ENCODE data around the gene SBK1.
"Not testable (repeated sequence)": the region's sequence is repeated elsewhere in the genome, so short reads cannot be mapped to it uniquely, and the experiment has no call there.

Gene SBK1

GRCh38 chr16:28309811-28310311 lies 17.5 kb downstream of the SBK1 start:
- DNase-seq = no peak

GRCh38 chr16:28310796-28311195 lies 18.5 kb downstream of the SBK1 start:
- no peak for DNase-seq

DNA sequence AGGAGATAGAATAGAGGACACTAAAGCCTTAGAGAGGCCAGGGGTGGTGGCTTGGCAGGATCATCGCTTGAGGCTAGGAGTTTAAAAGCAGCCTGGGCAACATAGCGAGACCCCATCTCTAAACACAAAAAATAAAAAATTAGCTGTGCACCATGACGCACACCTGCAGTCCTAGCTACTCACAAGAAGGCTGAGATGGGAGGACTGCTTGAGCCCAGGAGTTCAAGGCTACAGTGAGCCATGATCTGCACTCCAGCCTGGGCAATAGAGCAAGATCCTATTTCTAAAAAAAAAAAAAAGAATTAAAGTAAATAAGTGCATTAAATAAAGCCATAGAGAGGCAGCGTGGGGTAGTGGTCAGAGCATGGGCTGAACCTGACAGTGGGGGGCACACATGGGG lies 19.1 kb downstream of the SBK1 start:
- DNase-seq = no peak

DNA sequence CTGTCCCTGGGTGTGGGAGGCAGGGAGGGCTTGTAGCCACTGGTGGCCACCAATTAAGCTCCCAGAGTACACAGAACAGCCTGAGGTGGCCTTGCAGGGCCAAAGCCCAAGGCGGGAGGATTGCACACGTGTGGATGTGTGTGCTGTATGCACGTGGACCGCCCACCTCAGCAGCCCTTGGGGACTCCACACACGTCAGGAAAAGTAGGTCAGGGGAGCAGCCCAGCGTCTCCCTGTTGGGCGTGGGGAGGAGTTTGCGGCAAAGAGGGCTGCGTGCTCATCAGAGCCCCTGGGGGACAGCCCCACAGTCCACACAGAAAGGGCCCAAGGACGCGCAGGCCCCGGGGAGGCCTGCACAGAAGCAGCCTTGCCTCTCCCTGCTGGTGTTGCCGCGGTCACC lies 19.6 kb downstream of the SBK1 start:
- DNase-seq = no peak

DNA sequence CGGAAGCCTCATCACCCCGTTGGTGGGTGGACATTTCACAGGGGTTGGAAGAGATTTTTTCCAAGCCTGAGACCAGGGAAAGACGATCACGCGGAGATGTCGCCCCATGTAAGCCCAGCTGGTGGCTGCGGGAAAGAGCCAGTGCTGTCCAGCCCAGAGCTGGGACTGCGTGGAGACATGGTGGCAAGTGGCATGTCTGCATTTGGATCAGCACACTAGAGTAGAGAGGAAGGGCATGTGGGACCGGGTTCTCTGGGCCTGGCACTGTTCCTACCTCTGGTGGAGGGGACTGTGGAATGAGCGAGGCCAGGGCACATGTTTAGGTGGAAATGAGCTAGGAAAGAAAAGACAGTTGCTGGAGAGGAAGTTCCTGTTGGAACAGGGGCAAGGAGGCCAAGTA lies 20.0 kb downstream of the SBK1 start:
- DNase-seq = no peak

DNA sequence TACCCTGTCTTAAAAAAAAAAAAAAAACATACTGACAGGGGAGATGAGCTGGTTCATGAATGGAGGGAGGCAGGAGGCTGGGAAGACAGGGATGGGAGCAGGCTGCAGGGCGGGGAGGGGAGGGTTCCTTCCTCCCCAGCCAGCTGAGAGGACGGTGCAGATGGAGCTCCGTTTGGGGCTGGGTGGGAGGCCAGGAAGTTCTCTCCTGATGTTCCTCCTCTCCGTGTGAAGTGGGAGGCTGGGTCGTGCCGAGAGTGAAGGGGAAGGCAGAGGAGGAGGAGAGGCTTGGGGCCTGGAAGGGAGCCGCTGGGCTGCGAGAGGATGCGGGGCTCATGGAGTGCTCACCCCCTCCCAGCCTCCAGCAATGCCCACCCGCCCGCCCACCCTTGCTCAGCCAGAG lies 21.3 kb downstream of the SBK1 start:
- no peak for DNase-seq

DNA sequence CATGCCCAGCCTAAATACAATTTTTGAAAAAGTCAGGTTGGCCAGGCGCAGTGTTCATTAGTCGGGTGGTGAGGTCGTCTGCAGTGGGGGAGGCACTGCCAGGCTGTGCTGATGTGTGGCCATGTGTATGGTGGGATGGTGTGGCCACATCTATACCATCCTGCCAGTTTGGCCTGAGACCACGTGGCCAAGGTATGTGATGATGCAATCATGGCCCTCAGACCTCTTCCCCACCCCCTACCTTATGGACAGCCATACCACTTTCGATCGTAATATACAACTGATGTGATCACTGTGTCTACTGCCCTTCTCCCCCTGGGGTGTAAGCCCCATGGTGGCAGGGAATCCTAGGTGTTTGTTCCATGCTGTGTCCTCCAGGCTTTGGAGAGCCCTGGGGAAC lies 23.7 kb downstream of the SBK1 start:
- DNase-seq = no peak

GRCh38 chr16:28317040-28317880 lies 24.9 kb downstream of the SBK1 start:
- DNase-seq = peak in 2 of 3 experiments; percentile 16 to 39

DNA sequence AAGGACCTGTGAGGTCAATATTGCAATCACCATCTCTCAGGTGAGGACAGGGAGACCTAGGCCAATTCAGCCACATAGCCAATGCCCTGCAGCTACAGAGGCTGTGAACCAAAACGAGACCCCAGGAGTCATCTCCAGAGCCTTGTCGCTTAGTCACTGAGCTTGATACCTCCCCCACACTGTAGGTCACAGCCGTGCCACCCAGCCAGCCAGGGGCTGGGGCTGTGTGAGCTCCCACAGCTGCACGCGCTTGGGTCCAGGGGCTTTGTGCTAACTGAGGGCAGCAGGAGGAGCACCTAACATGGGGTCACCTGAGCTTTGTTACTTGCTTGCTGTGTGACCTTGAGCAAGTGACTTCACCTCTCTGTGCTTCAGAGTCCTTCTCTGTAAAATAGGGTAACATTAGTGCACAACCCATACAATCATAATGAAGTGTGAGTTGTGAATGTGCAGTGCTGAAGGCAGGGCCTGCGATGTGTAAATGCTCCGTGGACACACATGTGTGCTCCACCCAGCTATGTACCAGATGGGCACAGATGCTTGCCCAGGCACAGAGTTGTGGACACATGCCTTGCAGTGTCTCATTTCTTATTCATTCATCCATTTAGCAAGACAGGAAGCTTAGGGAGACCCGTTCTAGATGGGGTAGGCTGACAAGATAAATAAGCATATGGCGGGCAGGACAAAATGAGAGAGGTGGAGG lies 25.9 kb downstream of the SBK1 start:
- DNase-seq = no peak

GRCh38 chr16:28319476-28320022 lies 27.2 kb downstream of the SBK1 start:
- no peak for DNase-seq

DNA sequence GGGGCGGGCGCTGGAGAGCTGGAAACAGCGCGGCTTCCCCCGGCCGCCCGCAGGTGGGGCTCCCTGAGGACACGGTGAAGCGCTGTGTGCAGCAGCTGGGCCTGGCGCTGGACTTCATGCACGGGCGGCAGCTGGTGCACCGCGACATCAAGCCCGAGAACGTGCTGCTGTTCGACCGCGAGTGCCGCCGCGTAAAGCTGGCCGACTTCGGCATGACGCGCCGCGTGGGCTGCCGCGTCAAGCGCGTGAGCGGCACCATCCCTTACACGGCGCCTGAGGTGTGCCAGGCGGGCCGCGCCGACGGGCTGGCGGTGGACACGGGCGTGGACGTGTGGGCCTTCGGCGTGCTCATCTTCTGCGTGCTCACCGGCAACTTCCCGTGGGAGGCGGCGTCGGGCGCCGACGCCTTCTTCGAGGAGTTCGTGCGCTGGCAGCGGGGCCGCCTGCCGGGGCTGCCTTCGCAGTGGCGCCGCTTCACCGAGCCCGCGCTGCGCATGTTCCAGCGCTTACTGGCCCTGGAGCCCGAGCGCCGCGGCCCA lies 27.8 kb downstream of the SBK1 start:
- DNase-seq = no peak

DNA sequence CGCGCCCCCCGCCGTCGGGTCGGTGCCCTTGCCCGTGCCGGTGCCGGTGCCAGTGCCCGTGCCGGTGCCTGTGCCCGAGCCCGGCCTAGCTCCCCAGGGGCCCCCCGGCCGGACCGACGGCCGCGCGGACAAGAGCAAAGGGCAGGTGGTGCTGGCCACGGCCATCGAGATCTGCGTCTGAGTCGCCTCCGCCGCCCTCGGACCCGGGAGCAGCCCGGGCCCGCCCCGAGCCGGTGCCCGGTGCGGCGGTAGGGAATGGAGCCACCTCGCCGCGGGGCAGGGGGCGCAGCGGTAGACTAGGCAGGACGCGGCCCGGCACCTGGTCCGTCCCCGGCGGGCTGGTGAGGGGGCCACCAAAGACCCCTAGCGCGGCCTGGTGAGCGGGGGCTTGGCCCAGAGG lies 28.4 kb downstream of the SBK1 start:
- DNase-seq = no peak

DNA sequence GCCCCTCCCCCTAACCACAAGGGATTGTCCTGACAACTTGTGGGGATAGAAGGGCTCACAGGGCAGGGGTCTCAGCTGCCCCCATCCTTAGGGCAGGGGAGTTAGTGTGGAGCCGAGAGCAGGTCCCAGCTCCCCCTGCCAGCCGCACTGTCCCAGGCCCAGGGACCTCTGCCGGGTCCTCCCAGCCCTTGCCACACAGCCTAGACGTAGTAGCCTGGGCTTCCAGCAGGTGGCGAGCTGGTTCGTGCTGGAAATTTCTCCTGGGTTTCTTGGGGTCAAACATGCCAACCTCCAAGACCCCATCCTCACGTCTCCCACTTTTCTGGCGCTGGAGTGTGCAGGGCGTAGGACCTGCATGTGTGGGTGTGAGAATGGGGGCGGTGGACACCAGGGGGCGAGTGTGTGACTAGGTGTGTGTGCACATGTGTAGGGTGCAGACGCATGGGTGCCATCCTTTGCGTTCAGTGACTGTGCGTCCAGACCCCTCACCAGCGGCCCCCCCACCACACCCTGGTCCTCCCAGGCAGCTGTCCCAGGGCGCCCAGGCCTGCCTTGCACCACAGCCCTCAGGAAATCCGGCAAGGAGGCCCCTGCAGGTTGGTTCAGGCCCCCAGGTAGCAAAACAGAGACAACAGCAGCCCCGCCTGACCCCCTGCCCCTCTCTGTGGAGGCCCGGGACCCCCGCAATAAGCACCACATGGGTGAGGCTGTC lies 29.5 kb downstream of the SBK1 start:
- DNase-seq = no peak

GRCh38 chr16:28324235-28324886 lies 32.0 kb downstream of the SBK1 start:
- DNase-seq = peak in 1 of 3 experiments; percentile 11

GRCh38 chr16:28324887-28325279 lies 32.6 kb downstream of the SBK1 start:
- DNase-seq = no peak

GRCh38 chr16:28326881-28327610 lies 34.7 kb downstream of the SBK1 start:
- DNase-seq = peak; percentile 4 to 30 (median 18)

- not testable (repeated sequence) for DNase-seq
These were observed 37.9 kb downstream of the SBK1 start for GRCh38 chr16:28330232-28330631.

DNA sequence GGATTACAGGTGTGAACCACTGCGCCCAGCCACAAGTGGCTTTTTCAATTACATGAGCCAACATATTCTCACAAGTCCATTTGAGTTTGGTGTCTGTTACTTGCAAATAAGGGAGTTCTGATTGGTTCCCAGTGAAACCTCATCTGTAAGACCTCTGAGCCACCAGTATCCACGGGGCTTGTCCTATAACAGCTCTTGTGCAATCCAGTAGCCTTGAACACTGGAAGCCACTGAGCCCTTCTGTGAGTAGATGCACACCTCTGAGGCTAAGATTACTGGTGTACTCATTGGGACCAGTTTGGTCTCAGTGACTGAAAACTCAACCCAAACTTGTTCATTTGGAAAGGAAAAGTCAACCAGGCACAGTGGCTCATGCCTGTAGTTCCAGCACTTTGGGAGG lies 38.7 kb downstream of the SBK1 start:
- not testable (repeated sequence) for DNase-seq

DNA sequence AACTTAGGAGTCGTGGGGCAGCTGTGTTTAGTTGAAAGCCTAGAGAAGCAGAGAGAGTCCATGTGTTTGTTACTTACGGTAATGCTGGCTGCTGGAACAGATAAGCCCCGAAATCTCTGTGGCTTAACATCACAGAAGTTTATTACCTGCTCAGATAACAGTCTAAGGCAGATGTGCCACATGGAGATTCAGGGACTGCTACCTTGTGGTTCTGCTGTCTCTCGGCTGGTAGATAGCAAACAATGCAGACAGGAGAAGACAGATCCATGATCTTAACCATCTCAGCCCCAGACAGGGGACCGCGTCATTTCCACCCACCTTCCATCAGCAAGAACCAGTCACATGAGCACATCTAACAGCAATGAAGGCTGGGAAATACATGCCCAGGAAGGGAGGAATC lies 40.3 kb downstream of the SBK1 start:
- DNase-seq = not testable (repeated sequence)

GRCh38 chr16:28335678-28336077 lies 43.4 kb downstream of the SBK1 start:
- DNase-seq = not testable (repeated sequence)

GRCh38 chr16:28336940-28337710 lies 44.8 kb downstream of the SBK1 start:
- not testable (repeated sequence) for DNase-seq
